HG02943 (cell line): ENCODE results near the gene ANO6.
A peak's percentile ranks its signal among the peaks of the same experiment; 100 is the strongest.
"Not testable (repeated sequence)": the region's sequence is repeated elsewhere in the genome, so short reads cannot be mapped to it uniquely, and the experiment has no call there.

ENCODE experiments used
- ATAC-seq: cut with Tn5 transposase; IDR thresholded peaks from one replicate; pipeline ENCODE4 v1.9.1; 2021; ENCODE audit warnings: mild to moderate bottlenecking, low read depth, moderate library complexity; ENCODE audit not compliant: unreplicated experiment

The ANO6 gene

DNA sequence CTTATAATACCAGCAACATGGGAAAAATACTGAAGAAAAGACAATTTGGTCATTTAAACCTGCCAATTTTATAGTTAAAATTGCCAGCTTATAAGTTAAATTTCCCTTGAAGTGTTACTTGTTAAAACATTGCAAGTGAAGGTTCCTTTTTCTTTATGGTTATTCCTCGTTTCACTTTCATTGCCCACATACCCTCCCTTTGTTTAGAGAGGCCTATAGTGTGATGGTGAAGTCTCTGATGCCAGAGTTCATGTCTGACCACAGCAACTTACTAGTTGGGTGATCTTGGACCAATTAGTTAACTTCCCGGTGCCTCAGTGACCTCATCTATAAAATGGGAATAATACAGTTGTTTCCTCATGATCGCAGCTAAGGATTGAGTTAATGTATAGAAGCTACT is 173.5 kb downstream of the ANO6 start:
- ATAC-seq: no peak

DNA sequence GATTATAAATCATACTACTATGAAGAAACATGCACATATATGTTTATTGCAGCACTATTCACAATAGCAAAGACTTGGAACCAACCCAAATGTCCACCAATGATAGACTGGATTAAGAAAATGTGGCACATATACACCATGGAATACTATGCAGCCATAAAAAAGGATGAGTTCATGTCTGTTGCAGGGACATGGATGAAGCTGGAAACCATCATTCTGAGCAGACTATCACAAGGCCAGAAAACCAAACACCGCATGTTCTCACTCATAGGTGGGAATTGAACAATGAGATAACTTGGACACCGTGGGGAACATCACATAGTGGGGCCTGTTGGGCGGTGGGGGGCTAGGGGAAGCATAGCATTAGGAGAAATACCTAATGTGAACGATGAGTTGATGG is 181.6 kb downstream of the ANO6 start:
- not testable (repeated sequence) for ATAC-seq

DNA sequence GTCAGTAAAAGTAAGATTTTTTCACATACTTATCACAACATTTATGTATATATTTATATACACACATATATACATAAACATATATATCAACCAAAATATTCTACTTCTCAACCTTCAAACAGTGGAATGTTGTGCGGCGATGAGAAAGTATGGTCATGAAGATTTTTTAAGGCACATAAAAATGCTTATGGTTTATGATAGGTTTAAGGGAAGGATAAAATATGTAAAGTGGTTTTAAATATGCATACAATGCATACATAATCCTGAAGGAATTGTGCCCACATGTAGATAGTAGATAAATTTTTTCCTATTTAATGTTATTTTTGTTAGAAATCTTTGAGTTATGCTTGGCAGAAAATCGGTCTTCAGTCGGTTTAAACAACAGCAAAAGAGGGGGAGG is 182.7 kb downstream of the ANO6 start:
- ATAC-seq: no peak

DNA sequence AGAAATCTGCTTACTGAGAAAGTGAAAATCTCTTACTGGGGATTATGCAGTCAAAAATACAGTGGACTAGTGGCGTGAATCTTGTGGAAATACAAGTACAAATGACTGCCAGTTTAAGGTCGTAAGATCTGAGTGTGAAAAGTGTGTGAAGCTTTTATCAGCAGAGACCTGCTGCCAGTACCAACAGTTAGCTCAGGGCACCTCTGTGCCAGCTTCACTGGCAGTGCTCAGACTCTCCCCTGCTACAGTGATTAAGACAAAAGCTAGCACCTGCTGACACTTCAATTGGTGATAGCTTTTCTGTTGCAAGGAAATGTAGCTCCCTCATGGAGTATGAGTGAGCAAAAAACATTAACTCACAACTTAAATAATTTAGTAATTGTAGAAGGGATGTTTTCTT is 185.1 kb downstream of the ANO6 start:
- no peak for ATAC-seq

DNA sequence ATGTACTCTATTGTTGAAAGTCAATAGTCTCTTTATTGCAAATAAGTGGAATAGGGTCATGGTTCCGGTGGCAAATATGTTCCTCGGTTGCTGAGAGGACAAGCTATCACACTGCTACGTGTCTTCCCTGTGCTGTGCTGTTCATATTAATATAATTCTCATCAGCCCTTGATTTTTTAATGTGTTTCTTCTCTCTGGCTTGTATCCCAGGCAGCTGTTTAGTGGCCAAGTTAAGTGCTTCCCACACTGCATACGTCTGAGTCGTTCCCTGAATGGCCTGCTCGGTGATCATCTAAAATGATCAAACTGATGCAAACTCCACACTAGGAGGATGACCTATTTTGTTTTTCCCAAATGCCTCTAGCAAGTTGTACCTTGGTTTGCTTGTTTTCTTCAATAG is 186.4 kb downstream of the ANO6 start:
- ATAC-seq: no peak

DNA sequence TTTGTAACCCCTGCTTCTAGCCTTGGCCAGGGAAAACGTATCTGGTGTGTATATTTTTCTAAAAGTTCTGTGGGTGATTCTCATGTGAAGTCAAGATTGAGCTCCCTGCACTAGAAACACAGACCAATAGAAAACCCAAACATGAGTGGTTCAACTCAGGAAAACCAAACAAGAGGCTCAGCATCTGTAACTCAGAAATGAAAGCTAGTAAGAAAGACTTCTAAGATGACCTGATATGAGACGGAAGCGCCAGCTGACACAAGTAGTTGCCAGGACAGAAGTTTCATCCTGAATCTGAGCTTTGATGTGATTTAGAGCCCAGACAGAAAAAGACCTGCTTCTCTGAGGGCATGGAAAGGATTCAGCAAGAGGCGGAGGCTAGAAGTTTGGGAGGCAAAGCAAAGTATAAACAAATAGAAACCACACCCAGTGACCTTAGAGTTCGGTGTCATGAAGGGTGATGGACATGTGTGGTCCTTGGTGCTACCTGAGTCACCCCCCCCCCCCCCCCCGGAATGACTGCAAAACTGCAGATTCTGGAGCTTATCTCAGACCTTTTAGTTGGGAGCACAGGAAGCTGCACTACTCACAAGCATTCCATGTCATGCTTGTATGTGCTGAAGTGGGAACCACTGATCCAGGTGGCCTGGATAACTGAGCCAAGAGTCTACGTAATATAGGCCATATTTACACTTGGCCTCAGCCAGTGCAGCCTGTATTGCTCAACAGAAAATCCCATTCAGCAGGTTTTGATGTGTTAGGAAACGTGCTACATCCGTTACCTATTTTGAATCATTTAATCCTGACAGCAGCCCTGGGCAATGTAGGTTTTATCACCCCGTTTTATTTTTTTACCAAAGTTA is 191.3 kb downstream of the ANO6 start:
- ATAC-seq: no peak

DNA sequence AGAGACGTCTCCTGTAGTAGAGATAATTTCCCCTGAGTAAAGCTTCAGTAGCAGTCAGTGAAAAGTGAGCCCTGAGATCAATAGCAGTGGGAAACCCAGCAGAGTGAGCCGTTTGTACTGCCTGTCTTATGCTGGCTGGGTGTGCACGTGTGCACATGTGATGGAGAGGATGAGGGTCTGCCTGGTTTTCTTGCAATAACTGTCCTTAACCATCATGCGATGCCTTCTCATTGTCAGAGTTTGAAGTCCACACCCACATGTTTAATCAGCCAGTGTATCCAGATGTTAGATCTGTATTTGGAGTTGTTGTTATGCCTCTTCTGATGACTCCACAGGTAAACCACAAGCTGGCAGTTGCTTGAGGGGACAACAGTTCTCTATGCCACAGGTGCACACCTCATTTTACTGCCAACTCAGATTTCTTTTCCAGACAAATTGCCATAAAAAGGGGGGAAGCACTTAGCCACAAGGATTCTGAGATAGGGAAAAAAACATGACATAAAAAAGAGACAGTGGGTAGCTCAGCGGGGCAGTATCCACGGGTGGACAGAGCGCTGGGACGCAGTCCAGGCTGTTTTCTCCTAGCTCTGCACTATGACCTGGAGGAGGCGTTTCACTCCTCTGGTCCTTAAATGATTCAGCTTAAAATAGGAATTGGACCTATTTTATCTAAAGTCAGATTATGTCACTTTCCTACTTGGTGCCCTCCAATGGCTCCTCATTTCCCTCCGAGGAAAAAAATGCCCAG is 192.3 kb downstream of the ANO6 start:
- no peak for ATAC-seq

DNA sequence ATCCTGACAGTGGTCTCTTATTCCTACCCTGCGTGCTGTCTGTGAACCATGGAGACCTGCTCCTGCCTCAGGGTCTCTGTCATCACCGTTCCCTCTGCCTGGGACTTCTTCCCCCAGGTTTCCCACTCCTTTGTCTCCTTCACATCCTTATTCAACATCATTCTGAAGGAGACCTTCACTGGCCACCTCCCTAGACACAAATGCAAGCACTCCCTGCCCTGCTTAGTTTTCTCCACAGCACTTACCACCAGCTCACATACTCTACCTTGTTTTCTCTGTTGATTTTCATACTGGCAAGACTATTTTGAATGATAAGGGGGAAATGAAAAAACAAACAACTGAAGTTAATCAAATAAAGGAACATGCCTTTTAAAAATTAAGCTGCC is 192.8 kb downstream of the ANO6 start:
- no peak for ATAC-seq

DNA sequence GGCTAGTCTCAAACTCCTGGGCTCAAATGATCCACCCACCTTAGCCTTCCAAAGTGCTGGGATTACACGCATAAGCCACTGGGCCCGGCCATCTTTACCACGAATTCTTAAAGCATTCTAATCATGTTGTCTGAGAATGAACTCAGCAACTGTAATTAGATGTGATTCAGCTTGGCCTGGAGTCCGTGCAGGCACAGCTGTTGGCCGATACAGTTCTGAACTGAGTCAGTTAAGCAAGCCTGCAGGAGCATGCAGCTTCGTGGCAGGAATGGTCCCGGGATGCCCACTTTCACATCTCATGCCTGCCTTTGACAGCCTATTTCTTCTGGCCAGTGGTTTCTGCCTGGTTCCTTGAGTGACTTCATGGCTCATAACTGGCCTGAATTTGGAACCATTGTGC is 194.1 kb downstream of the ANO6 start:
- ATAC-seq: no peak

DNA sequence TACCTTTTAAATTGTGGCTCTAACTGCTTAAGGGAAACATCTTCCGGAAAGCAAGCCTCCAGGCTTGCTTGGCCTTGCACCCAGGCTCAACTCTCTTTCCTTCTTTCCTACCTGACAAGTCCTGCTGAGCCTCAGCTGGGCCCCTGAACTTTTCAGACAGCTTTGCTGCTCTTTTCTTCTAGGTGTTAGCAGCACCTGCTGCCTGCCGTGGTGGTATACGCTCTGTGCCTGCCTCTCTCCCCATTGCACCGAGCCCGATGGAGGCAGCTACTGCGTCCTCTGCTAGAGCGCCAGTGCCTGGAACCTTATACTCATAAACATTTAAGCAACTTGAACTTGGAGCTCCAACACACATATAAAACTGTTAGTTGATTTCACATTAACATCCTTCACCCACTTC is 195.7 kb downstream of the ANO6 start:
- no peak for ATAC-seq

DNA sequence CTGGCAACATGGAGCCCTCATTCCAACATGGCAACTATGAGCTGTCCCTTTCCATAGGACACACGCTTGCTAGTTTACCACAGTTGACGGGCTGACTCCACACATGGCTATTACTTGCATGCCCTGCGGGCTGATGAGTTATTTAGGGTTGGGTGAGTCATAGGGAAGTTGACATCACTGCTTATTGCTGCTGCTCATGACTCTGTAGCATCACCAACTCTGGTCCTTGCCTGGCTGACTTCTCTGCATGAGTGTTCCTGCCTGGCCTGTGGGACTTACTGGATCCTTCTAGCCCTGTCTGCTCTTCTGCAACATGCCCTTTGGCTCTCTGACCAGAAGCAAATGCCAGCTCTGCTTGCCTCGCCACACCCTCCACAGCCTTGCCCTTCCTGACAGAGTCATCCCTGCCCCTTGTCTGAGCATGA is 199.5 kb downstream of the ANO6 start:
- ATAC-seq: peak; percentile 58

DNA sequence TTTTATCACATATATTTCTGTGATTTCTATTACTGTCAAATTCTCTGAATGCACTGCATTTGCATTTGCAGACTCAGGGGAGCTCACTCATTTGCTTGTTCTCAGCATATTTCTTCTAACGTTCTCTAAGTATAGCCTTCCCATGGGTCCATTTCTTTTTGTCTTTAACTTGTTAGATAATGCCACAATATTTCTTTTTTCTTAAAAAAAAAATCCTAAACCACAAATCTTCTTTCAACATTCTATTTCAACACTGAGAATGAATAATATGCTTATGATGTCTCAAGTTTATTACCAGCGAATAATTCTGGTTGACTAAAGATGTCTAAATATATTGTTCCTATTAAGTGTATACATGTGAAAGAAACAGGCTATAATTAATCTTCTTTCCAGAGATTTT is 200.2 kb downstream of the ANO6 start:
- ATAC-seq: no peak

DNA sequence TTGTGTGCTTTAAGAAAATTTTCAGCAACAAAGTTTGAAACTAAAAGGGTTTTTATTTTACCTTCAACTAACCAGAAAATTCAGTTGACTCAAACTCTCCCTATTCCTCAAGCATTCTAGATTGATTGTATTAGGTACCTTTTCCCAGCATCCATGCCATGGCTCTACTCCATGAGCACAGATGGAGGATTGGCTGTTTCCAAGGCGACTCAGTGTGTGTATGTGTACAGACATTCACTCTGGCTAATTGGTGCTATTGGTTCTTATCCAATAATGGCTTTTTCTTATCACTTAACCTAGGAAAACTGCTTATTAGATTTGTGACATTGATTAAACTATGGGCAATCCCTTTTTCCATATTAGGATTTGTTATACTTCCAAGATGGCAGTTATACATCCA is 202.6 kb downstream of the ANO6 start:
- no peak for ATAC-seq

DNA sequence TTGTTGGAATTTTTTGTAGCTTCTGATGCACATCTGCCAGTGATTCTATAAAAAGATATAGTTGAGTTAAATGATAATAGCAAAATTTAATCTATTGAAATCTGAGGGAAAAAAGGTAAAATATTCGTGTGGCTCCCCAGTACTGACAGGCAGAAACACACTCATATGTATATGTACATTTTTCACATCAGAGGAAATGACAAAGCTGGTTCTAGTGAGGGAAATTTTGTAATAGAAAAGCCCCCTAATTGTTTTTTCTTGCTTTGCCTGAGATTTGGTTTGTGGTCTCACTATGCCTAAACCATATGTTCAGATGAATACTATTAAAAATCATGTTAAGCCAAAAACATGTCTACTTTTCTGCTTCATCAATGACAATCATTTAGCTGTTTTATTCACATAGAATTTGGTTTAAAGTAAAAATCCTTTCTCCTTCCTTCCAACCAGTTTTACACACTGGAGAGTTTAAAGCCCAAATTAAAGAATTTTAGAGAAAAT is 203.5 kb downstream of the ANO6 start:
- ATAC-seq: no peak

DNA sequence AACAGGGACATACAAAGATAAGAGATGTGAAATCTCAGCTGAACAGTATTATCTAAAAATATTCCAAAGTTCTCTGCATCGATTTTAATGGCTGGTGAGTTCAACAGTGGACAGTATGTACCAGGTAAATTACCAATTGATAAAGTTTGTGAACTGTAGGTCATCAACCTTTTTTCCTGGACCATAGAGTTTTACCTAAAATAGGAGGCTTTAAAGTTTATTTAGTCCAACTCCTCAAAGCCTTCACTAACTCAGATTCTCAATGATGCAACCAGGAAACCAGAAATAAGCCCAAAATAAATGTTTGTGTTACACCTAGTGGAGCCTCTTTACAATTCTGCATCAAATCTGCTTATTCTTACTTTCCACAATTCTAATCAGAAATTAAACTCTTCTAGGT is 205.8 kb downstream of the ANO6 start:
- ATAC-seq: no peak

DNA sequence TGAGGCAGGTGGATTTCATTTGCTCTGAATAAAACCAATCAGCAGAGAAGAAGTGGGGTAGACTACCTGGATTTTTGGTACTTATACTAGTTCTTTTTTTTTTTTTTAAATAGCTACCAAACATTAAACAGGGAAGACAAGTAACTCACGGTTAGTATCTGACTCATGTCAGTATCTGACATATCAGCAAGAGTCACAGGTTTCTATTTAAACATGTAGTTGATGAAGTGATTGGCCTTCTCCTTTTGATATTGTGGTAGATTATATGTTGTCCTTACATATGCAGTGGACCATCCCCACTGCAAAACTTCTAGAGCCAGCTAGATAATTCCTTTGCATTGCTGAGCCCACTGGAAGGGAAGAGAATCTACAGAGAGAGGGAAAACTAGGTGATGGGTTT is 208.0 kb downstream of the ANO6 start:
- ATAC-seq: no peak

DNA sequence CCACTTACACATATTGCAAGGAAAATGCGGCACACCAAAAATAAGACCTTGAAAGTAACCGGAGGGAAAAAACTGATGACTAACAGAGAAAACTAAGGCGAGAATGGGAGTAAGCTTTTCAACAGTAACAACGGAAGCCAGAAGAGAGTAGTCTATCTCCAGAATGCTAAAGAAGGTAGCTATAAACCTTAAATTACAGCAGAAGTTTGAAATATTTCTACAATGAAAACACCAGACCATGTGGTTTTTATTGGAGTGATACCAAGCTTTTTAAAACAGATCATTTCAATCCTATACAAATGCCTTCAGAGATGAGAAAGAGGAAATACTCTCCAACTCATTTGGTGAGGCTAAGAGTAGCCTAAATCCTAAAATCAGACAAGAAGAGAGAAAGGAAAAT is 209.5 kb downstream of the ANO6 start:
- no peak for ATAC-seq

DNA sequence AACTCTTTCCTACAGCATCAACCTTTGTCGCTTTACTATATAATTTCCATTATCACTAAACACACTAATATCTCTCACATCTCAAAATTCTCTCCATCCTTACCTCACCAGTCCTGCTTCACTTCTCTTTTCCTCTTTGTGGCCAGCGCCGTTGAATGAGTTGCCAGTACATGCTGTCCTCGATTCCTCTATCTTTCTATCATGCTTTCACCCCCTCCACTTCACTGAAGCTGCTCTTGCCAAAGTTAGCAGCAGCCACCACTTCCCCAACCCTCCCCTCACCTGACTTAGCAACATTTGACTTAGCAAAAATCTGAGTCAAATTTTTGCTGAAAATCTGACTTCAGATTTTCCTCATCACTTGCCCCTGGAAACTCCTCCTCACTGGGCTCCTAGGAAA is 210.4 kb downstream of the ANO6 start:
- no peak for ATAC-seq

DNA sequence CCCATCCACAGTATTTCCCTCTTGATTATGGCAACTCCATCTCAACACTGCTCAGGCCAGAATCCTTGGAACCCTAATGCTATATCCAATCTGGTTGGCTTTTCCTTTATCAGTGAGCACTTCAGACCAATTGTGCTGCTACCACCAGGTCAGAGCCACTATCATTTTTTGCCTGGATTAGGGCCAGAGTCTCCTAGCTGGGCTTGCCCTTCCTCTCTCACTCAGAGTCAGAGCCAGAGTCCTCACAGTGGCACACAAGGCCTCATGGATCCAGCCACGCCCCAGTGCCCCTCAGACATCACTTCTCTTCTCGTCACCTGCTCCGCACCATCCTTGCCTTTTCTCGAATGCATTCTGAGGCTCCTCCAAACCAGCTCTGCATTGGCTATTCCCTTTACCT is 211.1 kb downstream of the ANO6 start:
- ATAC-seq: no peak

DNA sequence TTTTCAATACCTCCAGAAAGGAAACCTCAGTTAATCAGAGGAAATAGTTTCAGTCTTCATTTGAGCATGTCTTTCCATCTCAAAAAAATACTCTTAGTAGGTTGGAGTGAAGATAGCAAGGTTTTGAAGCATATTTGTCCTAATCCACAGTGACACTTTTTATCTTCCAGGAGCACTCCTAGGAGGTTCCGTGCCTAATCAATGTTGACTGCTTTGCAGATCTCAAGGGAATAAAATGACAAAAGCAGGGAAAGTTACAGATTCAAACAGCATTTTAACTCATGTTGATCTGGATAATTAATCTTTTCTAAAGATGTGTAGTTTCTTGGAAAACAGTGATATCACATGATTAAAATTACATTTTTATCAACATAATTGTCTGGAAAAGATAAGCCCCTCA is 213.9 kb downstream of the ANO6 start:
- ATAC-seq: no peak

DNA sequence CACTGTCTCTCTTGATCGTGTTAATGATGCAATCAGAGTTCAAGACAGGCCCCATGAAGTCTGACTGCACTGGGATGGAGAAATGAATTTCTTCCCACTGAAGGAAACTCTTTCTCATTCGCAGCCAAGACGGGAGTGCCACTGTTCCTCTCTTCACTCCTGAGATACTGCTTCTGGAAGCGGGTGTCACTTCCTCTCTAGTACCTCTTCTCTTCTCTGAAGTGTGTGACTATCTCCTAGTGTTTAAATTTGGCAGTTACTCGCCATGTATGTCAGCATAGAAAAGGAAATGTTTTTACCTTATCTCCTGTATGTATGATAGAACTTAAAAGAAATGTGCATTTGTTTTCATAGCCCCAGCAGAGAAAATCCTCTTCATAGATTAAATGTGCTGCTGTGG is 215.2 kb downstream of the ANO6 start:
- ATAC-seq: no peak

DNA sequence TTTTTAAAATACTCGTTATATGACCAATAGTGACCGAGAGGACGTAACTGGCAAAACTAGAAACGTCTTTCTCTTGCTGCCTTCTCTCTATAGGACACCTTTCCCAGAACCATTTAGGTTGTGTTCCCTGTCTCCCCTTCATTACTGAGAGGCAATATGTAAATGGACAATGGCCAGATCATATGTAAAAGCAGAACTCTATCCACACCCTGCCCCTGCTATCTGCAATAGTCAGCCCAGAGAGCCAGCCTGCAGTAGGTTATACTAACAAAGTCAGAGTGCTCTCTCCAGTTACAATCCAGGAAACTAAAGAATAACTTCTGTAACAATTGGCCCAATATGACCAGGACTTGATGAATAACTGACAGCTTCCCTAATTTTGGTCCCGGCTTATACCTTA is 216.8 kb downstream of the ANO6 start:
- no peak for ATAC-seq
